ENCODE results near the gene MYLK.
"Not testable (repeated sequence)": the region's sequence is repeated elsewhere in the genome, so short reads cannot be mapped to it uniquely, and the experiment has no call there.

Gene MYLK

DNA sequence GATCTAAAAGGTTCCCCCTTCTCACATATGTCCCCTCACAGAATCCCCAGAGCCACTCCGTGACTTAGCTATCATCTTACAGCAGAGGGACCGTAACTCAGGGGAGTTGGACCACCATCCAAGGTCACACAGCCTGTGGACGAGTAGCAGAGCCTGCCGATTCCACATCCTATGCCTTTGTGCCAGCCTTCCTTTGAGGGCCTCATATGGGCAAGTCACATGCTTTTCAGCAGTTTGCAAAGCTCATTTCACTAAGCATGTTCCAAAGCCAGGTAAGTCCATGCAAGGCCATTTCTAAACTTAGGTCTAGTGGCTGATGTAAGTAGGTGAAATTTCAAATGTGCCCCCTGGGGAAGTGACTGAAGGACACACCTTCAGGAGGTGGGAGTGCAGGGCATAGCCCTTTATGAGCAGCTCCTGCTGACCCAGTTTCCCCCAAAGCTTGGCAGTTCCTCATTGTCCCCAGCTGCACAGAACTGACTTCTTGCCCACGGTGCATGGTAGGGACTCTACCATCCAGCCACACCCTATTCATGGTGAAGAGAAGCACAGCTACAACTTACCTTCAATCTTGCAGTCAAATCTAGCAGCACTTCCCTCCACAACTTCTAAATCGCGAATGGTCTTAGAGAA, 265.9 kb downstream of the MYLK start:
- DNase-seq = no peak

DNA sequence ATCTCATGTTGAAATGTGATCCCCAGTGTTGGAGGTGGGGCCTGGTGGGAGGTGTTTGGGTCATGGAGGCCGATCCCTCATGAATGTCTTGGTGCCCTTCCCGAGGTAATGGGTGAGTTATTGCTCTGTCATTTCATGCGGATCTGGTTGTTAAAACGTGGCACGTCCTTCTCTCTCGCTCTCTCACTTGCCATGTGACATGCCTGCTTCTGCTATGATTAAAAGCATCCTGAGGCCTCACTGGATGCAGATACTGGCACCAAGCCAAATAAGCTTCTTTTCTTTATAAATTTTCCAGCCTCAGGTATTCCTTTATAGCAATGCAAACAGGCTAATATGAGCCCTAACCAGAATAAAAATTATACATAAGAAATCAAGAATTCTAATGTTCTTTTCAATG, 267.5 kb downstream of the MYLK start:
- no peak for DNase-seq

DNA sequence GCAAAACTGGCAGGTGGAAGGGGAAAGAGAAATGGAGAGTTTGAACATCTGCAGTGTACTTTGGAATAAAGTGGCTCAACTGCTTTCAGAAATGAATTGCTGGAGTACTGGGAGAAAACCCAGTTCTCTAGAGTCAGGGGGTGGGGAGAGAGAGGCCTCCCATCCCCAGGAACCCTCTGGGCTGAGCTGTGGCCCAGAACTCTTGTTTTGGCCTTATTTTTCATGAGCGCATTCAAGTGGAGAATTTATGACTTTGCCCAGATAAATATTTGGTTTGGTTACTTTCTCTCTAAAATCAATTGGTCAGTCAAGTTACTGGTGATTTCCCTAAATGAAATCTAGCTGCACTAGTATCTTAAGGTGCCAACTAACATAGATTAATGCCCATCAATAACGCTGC, 270.6 kb downstream of the MYLK start:
- no peak for DNase-seq

DNA sequence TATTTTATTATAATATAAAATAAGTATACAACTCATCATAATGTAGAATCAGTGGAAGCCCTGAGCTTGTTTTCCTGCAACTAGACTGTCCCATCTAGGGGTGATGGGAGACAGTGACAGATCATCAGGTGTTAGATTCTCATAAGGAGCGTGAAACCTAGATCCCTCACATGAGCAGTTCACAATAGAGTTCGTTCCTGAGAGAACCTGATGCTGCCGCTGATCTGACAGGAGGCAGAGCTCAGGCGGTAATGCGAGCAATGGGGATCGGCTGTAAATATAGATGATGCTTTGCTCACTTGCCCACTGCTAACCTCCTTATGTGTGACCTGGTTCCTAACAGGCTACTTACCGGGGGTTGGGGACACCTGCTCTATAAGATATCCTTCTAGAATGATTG, 272.5 kb downstream of the MYLK start:
- DNase-seq = not testable (repeated sequence)

DNA sequence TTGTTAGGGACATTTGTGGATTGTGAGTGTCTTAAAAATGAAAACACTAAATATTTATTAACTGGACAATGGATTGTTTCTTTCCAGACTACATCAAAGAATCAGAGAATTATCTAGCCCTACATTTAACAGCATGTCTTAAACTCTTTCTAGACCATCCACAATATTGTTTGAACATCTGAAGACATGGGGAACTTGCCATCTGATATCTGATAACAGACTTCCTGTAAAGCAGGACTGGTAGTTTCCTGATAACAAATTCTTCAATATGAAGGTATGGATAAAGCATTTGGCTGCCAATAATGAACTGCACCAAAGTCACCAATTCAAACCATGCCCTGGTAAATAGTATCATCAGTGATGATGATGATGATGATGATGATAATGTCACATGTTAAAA, 273.1 kb downstream of the MYLK start:
- DNase-seq = no peak

DNA sequence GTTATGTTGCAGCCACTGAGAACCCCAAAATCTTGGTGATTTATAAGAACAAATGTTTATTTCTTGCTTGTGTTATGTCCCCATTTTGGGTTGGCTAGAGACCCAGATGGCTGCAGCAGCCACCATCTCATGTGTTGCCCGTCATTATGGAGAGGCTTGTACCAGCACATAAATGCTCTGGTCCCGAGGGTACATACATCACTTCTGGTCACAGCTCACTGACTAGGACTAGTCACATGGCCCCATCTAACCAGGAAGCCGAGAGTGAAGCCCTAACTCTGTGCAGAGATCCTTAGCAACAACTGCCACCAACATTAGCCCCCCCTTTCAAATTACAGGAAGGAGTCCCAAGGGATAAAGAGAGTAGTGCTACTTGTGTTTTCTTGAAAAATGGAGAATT, 273.8 kb downstream of the MYLK start:
- DNase-seq = no peak

DNA sequence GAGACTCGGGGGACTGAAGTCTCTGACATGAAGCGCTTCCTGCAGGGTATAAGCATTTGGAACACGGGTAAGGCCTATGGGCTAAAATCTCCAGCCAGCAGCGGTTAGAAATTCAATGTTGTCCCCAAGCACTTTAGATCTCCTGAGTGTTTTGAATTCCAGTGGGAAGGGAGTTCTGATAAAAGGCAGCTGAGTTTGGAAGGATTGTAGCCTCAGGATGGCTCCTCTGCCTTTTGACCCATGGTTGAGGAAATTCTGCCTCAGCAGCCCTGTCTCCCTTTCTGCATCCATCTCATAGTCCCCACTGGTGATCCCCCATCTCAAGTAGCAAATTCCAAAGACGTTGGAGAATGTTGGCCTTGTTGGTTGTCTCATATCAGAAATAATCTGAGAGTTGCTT, 275.1 kb downstream of the MYLK start:
- no peak for DNase-seq

DNA sequence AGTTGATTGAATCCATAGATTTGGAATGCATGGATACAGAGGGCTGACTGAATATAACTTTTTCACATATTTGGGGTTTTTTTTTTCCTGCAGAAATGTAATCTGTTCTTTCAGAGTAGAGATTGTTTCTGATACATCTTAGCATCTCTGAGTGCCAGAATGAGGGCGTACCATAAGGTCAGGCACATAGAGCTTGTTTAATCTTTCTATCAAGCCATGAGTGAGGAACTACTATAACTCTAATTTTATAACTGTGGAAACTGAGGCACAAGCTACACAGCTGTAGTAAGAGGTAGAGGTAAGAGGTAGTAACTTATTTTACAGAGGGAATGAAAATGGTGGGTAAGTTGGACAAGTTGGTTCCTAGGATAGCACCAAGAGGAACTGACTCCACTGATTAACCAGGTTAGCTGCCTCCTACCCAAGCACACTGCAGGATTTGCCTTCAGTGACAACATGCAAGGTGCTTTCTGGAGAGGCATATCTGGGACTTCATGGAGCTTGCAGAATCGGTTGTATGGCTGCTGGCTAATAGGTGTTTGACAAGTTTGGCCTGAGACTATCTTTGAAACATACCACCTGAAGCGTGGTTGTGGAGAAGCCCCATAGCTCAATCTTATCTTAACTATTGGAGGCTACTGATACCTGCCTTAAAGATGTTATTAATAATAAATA, 275.7 kb downstream of the MYLK start:
- DNase-seq = no peak

DNA sequence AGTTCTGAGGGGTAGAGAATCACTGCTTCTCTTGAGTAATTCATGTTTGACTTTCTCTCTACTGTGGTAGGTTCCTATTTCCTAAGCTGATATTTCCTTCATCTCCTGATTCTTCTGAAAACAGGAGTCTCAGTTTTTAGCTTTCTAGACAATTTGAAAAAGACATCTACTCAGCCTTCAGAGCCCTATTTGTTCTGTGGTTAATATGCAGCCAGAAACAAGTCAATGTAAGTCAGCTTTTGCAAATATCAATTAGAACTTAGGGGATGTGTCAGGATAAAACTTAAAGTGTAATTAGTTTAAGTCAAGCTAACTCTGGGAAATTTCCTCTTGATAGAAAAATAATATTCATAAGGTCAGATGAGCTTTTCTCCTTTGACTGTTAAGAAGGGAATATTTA, 277.6 kb downstream of the MYLK start:
- no peak for DNase-seq

DNA sequence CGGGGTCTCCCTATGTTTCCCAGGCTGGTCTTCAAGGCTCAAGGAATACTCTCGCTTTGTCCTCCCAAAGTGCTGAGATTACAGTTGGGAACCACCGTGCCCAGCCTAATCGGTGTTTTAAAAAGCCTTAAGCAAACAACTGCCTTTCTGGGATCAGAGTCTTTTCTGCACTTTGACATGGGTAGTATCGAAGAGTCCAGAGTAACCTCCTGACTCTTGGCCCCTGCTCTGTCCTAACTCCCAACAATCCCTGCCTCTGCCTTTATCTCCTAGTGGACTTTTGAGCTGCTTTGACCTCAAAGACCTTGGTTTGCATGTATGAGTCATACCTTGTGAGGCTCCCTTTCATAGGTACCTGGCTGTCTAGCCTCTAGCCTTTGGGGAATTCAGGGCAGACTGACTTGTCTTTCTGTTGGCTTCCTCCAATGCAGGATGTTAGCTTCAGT, 278.3 kb downstream of the MYLK start:
- no peak for DNase-seq

DNA sequence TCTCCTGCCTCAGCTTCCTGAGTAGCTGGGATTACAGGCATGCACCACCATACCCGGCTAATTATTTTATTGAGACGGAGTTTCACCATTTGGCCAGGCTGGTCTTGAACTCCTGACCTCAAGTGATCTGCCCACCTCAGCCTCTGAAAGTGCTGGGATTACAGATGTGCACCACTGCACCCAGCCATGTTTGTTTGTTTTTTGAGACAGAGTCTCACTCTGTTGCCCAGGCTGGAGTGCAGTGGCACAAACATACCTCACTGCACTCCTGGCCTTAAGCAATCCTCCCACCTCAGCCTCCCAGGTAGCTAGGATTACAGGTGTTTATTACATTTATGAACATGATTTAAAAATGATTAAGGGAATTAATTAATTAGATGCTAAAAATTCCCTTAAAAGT, 281.0 kb downstream of the MYLK start:
- not testable (repeated sequence) for DNase-seq

DNA sequence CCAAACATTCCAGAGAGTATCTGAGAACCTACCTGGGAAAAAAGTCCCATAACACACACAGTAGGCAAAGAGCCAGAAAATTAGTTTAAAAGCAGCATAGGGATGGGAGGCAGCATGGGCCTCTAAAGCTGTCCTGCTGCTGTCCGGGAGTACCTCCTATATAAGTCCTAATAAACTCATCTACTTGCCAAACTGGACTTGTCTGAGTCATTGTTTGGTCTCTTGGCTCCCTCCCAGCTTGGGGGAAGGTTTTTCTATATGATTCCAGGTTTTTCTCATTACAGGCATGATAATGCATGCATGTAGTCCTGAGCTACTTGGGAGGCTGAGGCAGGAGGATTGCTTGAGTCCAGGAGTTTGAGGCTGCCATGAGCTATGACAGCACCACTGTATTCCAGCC, 281.8 kb downstream of the MYLK start:
- no peak for DNase-seq

DNA sequence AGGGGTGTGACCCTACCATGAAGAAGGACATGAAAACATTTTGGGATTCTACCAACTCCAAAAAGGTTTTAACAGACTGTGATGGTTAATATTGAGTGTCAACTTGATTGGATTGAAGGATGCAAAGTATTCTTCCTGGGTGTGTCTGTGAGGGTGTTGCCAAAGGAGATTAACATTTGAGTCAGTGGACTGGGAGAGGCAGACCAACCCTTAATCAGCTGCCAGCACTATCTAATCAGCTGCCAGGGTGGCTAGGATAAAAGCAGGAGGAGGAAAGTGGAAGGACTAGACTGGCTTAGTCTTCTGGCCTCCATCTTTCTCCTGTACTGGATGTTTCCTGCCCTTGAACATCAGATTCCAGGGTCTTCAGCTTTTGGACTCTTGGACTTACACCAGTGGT, 283.3 kb downstream of the MYLK start:
- not testable (repeated sequence) for DNase-seq

DNA sequence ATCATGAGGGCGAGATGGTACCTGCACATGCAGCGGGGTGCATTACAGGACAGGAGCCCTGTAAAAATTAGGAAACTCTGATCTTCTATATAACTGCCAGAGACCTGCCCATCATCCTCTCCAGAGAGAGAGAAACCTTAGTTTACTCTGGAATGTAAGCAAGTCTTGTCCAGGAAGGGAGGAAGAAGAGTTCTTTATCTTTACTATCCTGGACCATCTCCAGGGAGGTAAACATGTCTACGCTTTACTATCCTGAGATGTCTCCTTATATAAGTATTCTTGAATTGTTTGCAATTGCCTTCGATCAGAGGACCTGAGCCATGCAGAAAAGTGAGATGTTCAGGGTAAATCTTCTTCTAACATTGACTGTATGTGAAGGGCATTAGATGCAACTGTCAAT, 286.6 kb downstream of the MYLK start:
- DNase-seq = no peak

DNA sequence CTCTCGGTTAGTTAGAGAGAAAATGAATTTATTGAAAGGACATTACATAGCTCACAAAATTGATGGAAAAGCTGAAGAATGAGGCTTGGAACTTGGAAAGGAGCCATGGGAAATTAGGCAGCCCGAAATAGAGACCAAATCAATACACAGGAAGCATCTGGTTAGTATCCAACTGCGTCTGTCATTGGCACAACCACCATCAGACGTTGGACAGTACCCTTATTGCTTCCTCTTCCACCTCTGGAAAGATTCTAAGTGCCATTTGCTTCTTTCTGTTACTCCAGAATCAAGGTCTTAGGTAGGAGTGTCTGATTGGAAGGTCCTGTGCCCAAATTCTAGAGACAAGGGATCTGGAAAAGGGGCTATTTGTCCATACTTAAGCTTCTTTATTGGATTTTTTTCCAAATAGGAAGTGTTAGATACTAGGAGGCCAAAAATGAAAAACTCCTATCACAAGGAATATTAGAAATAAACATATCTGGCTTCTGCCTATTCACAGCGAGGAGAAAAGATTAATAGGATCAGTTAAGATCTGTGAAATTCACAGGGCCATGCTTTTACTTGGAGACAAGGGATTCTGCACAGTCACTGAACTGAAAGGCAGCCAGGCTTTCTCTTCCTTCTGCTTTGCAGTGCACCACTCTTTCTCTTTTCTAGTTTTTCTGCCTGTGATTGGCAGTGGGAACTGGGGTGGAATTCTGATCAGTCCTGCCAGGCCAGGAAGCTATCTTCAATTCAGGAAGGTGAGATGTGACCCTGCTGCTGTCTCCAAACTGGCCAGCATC, 288.5 kb downstream of the MYLK start:
- no peak for DNase-seq

DNA sequence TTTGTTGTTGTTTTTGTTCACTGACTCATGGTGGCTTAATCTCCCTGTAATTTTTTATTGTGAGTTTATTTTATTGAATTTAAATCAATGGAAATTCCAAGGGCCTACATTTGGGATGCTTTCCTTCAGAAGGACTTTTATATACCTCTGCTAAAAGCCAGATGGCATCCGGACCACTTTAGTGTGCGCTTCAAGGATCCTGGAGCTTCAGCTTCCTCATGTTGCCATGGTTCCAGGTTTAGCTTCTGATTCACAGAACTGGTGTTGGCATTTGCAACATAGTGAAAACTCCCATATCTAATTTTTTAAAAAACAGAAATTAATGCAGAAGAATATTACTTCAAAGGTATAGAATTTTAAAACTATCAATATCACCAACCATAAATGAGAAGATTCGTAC, 290.8 kb downstream of the MYLK start:
- DNase-seq = no peak

DNA sequence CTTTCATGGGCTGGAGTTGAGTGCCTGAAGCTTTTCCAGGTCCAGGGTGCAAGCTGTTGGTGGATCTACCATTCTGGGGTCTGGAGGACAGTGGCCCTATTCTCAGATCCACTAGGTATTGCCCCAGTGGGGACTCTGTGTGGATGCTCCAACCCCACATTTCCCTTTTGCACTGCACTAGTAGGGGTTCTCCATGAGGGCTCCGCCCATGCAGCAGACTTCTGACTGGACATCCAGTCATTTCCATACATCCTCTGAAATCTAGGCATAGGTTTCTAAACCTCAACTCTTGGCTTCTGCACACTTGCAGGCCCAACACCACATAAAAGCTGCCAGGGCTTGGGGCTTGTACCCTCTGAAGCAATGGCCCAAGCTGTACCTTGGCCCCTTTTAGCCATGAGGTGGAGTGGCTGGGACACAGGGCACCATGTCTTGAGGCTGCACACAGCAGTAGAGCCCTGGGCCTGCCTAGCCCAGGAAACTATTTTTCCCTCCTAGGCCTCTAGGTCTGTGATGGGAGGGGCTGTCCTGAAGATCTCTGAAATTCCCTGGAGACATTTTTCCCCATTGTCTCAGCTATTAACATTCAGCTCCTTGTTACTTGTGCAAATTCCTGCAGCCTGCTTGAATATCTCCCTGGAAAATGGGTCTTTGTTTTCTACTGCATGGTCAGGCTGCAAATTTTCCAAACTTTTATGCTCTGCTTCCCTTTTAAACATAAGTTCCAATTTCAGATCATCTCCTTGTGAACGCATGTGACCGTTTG, 293.3 kb downstream of the MYLK start:
- no peak for DNase-seq

DNA sequence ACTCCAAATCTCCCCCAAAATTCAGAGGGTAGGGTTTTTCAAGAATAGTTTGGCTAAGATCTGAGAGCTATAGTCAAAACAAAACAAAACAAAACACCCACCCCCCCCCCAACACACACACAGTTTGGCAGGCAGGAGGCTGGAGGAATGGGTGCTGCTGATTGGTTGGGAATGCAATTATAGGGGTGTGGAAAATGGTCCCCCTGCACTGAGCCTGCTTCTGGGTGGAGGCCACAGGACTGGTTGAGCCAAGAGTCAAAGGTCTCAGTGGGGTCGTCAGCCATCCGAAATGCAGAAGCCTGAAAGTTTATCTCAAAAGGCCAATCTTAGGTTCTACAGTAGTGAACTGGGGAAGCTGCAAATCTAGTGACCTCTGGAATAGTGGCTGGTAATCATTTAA, 296.7 kb downstream of the MYLK start:
- DNase-seq = no peak

DNA sequence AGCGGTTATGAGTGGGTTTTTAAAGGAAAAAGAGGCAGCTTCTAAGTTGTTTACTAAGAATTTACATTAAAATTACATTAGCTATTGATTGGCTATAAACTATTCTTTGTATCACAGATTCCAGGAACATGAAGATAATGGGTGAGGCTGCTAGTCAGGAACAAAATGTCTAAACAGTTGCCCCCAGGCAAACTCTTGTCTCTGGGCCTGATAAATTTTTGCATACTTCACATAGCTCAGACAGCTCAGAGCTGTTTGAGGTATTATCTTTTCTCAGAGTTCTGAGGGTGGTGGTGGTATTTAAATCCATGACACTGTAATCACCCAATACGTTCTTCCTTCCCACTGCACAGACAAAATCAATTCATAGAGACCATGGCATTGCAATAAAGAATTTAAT, 297.2 kb downstream of the MYLK start:
- DNase-seq = no peak

DNA sequence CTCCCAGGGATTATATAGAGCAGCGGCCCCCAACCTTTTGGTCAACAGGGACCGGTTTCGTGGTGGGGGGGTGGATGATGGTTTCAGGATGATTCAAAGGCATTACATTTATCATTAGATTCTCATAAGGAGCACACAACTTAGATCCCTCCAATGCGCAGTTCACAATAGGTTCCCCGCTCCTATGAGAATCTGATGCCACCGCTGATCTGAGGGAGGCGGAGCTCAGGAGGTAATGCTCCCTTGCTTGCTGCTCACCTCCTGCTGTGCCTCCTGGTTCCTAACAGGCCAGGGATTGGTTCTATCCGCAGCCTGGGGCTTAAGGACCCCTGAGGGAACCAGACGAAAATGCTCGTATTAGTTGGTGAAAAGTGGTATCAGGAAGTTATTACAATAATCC, 298.0 kb downstream of the MYLK start:
- DNase-seq = peak; percentile 64

DNA sequence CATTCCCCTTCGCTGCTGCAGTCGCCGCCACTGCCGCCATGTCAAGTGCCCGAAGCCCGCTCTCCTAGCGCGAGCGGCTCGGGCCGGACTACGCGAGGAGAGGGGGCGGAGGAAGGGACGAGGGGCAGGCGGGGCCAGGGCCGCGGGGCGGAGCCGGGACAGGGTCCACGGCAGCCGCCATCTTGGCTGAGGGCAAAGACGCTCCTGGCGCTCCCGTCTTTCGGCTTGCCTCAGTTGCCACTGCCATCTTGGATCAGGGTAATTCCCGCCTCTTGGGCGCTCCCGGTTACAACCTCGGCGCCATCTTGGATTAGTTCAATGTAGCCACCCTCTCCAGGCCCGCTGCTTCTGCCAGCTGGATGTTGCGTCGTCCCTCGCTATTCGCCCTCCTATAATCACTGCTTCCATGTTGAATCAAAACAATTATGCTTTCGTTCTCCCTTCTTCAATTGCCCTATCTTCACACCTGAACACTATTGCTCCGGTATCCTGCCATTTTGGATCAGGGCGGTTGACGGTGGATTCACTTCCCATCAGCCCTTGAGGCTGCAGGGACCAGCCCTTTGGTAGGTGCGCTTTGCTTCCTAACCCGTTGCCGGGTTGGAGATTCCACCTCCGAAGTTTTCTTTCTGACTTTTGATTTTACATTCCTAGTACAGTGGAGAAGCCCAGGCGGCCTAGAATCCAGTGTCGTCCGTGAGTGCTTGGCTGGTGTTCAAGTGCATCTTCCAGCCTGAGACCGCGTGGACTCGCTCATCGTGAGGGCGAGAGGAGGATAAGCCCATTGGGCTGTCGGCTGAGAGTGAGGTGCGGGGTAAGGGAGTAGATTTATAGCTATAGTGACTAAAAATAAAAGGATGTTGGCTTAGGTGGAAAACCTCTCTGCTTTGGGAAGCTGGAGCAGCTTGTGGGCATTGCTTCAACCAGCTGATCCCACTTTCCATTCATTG, 298.9 kb downstream of the MYLK start, which contains the start of gene HACD2:
HACD2 (minus strand) TSS at position 66 of the 950 bp plus-strand sequence; CDS start at position 40, 26 bp downstream.
- peak; percentile 97 for DNase-seq

Measured in activated CD4-positive, alpha-beta T cell treated with anti-CD3 and anti-CD28 coated beads for 48 hours (primary cell).